H1 (cell line): Measurements from ENCODE around the gene ADCY2. TPM values are rescaled to one million over a fixed set of nuclear protein-coding genes. Genes with fewer than 3 reads are reported as not detected.

Source experiments
- CTCF ChIA-PET: fragments of 300-600 bp; sonication (Branson Sonifier 250); formaldehyde crosslinking; loops from one replicate; lab custom pipeline; 2021; ENCODE audit not compliant: partially characterized antibody; lab: Charles Lee
- POLR2A ChIA-PET: fragments of 300-600 bp; sonication (Branson Sonifier 250); formaldehyde crosslinking; loops from one replicate; lab custom pipeline; 2021; ENCODE audit warnings: inconsistent platforms; ENCODE audit not compliant: partially characterized antibody; lab: Charles Lee
- DNase-seq, 2 experiments: peaks; one replicate each; pipeline versions ENCODE4 v3.0.0 to v3.0.0-alpha.2; 2010 to 2022; ENCODE audit warnings: low spot score in 2 of 2, low read depth in 1 of 2, mixed read lengths in 1 of 2
- FAIRE-seq: peaks from 2 replicates; lab custom pipeline; 2011; peaks lifted over from hg19 to GRCh38; lab: Jason Lieb, UNC
- H2AFZ ChIP-seq: 2 replicates; pipeline ENCODE4 v1.8.1; 2012; ENCODE audit warnings: low read length, inconsistent platforms
- H2AK5ac ChIP-seq: 2 replicates; pipeline ENCODE4 v1.6.1; 2013; ENCODE audit warnings: low read depth, low read length
- H2BK120ac ChIP-seq: replicated peaks from 2 replicates; pipeline ENCODE3; 2013; ENCODE audit warnings: low read depth, low read length, inconsistent platforms
- H2BK12ac ChIP-seq: 2 replicates; pipeline ENCODE4 v1.6.1; 2013; ENCODE audit warnings: low read depth, low read length
- H2BK15ac ChIP-seq: 2 replicates; pipeline ENCODE4 v1.6.1; 2013; ENCODE audit warnings: low read length
- H2BK20ac ChIP-seq: 2 replicates; pipeline ENCODE4 v1.6.1; 2013; ENCODE audit warnings: low read length
- H2BK5ac ChIP-seq: 2 replicates; pipeline ENCODE4 v1.6.1; 2013; ENCODE audit warnings: low read depth, low read length
- H3K14ac ChIP-seq: 2 replicates; pipeline ENCODE4 v1.6.1; 2013; ENCODE audit warnings: inconsistent platforms; ENCODE audit not compliant: insufficient read length
- H3K18ac ChIP-seq: 2 replicates; pipeline ENCODE4 v1.6.1; 2013; ENCODE audit warnings: low read length; ENCODE audit errors: extremely low read depth
- H3K23ac ChIP-seq: 2 replicates; pipeline ENCODE4 v1.6.1; 2013; ENCODE audit warnings: inconsistent platforms; ENCODE audit not compliant: insufficient read length
- H3K23me2 ChIP-seq: 2 replicates; pipeline ENCODE4 v1.6.1; 2013; ENCODE audit warnings: low read depth, low read length
- H3K27ac ChIP-seq: 2 replicates; pipeline ENCODE4 v1.6.1; 2011; ENCODE audit warnings: low read depth, low read length, inconsistent platforms
- H3K27me3 ChIP-seq, 4 experiments: replicated peaks in 1 of 4; 1 replicate in 1 of 4; 2 replicates in 3 of 4; pipeline versions ENCODE4 v1.6.1 to v1.8.1; 2011 to 2013; ENCODE audit warnings: low read length in 3 of 4, mild to moderate bottlenecking in 3 of 4, inconsistent platforms in 2 of 4, mixed read lengths in 2 of 4, moderate library complexity in 1 of 4; ENCODE audit not compliant: control insufficient read depth in 3 of 4, insufficient read depth in 3 of 4; ENCODE audit errors: extremely low read depth in 1 of 4
- H3K36me3 ChIP-seq, 4 experiments: 2 replicates each; pipeline versions ENCODE4 v1.6.1 to v1.8.1; 2011 to 2013; ENCODE audit warnings: mild to moderate bottlenecking in 4 of 4, low read length in 3 of 4, moderate library complexity in 2 of 4, control low read depth in 1 of 4, inconsistent platforms in 1 of 4; ENCODE audit not compliant: insufficient read depth in 4 of 4, control insufficient read depth in 2 of 4
- H3K4ac ChIP-seq: replicated peaks from 2 replicates; pipeline ENCODE3; 2013; ENCODE audit warnings: low read length, low read depth, mixed read lengths, inconsistent platforms; ENCODE audit not compliant: insufficient read length
- H3K4me1 ChIP-seq, 4 experiments: replicated peaks in 1 of 4; 1 replicate in 1 of 4; 2 replicates in 3 of 4; pipeline versions ENCODE4 v1.6.1 to v1.8.1; 2011 to 2013; ENCODE audit warnings: low read length in 3 of 4, inconsistent platforms in 2 of 4, mixed read lengths in 1 of 4; ENCODE audit not compliant: insufficient read depth in 4 of 4, control insufficient read depth in 3 of 4
- H3K4me2 ChIP-seq, 2 experiments: 2 replicates each; pipeline versions ENCODE4 v1.6.1 to v1.8.1; 2011 to 2013; ENCODE audit warnings: low read depth in 2 of 2, low read length in 2 of 2, control low read depth in 1 of 2, inconsistent platforms in 1 of 2, mild to moderate bottlenecking in 1 of 2; ENCODE audit not compliant: insufficient read depth in 1 of 2
- H3K4me3 ChIP-seq, 4 experiments: fragments of 200-600, 300-600 bp in 1 of 4; sonication (generic), shearing (Covaris generic), sonication (Bioruptor Twin) in 1 of 4; 2 replicates each; pipeline versions ENCODE4 v1.5.1 to v1.8.1; 2011 to 2016; ENCODE audit warnings: low read length in 4 of 4, low read depth in 3 of 4, control low read depth in 2 of 4, inconsistent platforms in 2 of 4, mild to moderate bottlenecking in 2 of 4, mixed read lengths in 1 of 4, moderate library complexity in 1 of 4; ENCODE audit not compliant: insufficient read depth in 2 of 4; ENCODE audit errors: extremely low read depth in 1 of 4
- H3K56ac ChIP-seq: replicated peaks from 2 replicates; pipeline ENCODE3; 2013; ENCODE audit warnings: low read depth, mild to moderate bottlenecking, mixed read lengths, low read length, inconsistent platforms; ENCODE audit not compliant: insufficient read length
- H3K79me1 ChIP-seq: 2 replicates; pipeline ENCODE4 v1.6.1; 2013; ENCODE audit warnings: low read depth, low read length, control low read depth
- H3K79me2 ChIP-seq, 2 experiments: 2 replicates each; pipeline versions ENCODE4 v1.6.1 to v1.8.1; 2012 to 2013; ENCODE audit warnings: low read length in 2 of 2, mild to moderate bottlenecking in 2 of 2, inconsistent platforms in 1 of 2; ENCODE audit not compliant: insufficient read depth in 2 of 2, control insufficient read depth in 1 of 2
- H3K9ac ChIP-seq, 4 experiments: replicated peaks in 1 of 4; 1 replicate in 1 of 4; 2 replicates in 3 of 4; pipeline versions ENCODE4 v1.6.1 to v1.8.1; 2011 to 2013; ENCODE audit warnings: low read depth in 3 of 4, low read length in 3 of 4, control low read depth in 2 of 4, mild to moderate bottlenecking in 2 of 4, moderate library complexity in 2 of 4, inconsistent platforms in 1 of 4; ENCODE audit errors: extremely low read depth in 1 of 4
- H3K9me3 ChIP-seq, 2 experiments: 2 replicates each; pipeline versions ENCODE4 v1.6.1 to v1.8.1; 2012 to 2013; ENCODE audit warnings: mild to moderate bottlenecking in 2 of 2, moderate library complexity in 2 of 2, control low read depth in 1 of 2, inconsistent platforms in 1 of 2, low read depth in 1 of 2, low read length in 1 of 2, mixed read lengths in 1 of 2; ENCODE audit not compliant: insufficient read depth in 2 of 2
- H4K20me1 ChIP-seq, 2 experiments: replicated peaks in 1 of 2; 2 replicates each; pipeline versions ENCODE3 to v1.8.1; 2011 to 2013; ENCODE audit warnings: inconsistent platforms in 2 of 2, low read length in 2 of 2, mild to moderate bottlenecking in 1 of 2; ENCODE audit not compliant: insufficient read depth in 2 of 2, control insufficient read depth in 1 of 2
- H4K5ac ChIP-seq: 2 replicates; pipeline ENCODE4 v1.6.1; 2013; ENCODE audit warnings: low read length, low read depth, mixed read lengths, inconsistent platforms; ENCODE audit not compliant: insufficient read length
- H4K8ac ChIP-seq: 2 replicates; pipeline ENCODE4 v1.8.0; 2013; ENCODE audit warnings: mild to moderate bottlenecking, moderate library complexity, low read length, inconsistent platforms; ENCODE audit not compliant: insufficient read depth; ENCODE audit errors: extremely low read depth
- H4K91ac ChIP-seq: replicated peaks from 2 replicates; pipeline ENCODE3; 2013; ENCODE audit warnings: low read length, mixed read lengths, inconsistent platforms; ENCODE audit not compliant: insufficient read length
- ASH2L ChIP-seq: fragments of 200-600, 300-600 bp; sonication (generic); IDR thresholded peaks from one replicate; pipeline ENCODE4 v1.7.1; 2017; ENCODE audit warnings: low read length
- ATF3 ChIP-seq: IDR thresholded peaks from 2 replicates; pipeline ENCODE4 v1.6.1; 2011; ENCODE audit warnings: low read depth, mild to moderate bottlenecking, low read length; ENCODE audit not compliant: insufficient read depth
- EZH2 ChIP-seq: fragments of 200-600 bp; sonication (generic); IDR thresholded peaks from 2 replicates; pipeline ENCODE4 v1.7.1; 2012; ENCODE audit warnings: low read depth, mild to moderate bottlenecking, moderate library complexity, low read length, inconsistent platforms; ENCODE audit not compliant: severe bottlenecking
- JUN ChIP-seq: IDR thresholded peaks from 2 replicates; pipeline ENCODE4 v1.6.1; 2011; ENCODE audit warnings: low read depth, mild to moderate bottlenecking, improper control_type of control experiment, low read length
- KDM1A ChIP-seq: fragments of 200-600, 300-600 bp; sonication (generic); IDR thresholded peaks from 2 replicates; pipeline ENCODE4 v1.7.1; 2016; ENCODE audit warnings: mild to moderate bottlenecking, low read length, borderline replicate concordance
- MAFK ChIP-seq: IDR thresholded peaks from 2 replicates; pipeline ENCODE4 v1.6.1; 2012; ENCODE audit warnings: low read depth, mild to moderate bottlenecking, improper control_type of control experiment, low read length
- RXRA ChIP-seq: IDR thresholded peaks from 2 replicates; pipeline ENCODE4 v1.6.1; 2011; ENCODE audit warnings: low read depth, mild to moderate bottlenecking, low read length, moderate library complexity; ENCODE audit not compliant: insufficient read depth
- SIN3A ChIP-seq, 2 experiments: IDR thresholded peaks in 1 of 2; conservative IDR thresholded peaks in 1 of 2; 2 replicates each; pipeline ENCODE4 v1.6.1; 2011 to 2012; ENCODE audit warnings: low read length in 2 of 2, improper control_type of control experiment in 1 of 2, low read depth in 1 of 2, mild to moderate bottlenecking in 1 of 2
- SRF ChIP-seq: IDR thresholded peaks from 2 replicates; pipeline ENCODE4 v1.6.1; 2011; ENCODE audit warnings: mild to moderate bottlenecking, low read depth, low read length, moderate library complexity
- TAF1 ChIP-seq: IDR thresholded peaks from 2 replicates; pipeline ENCODE4 v1.6.1; 2011; ENCODE audit warnings: mild to moderate bottlenecking, low read depth, low read length
- WGBS, 2 experiments: shearing (Covaris generic) in 1 of 2; methylation state at CpG; one replicate each; pipeline versions ENCODE4 v1.1.6 to v1.1.7; 2013 to 2015; ENCODE audit warnings: low lambda C conversion rate in 2 of 2, mixed read lengths in 2 of 2, inconsistent platforms in 1 of 2, low coverage in 1 of 2, missing lambda C conversion rate in 1 of 2; ENCODE audit not compliant: insufficient replicate concordance in 2 of 2, insufficient coverage in 1 of 2, insufficient read length in 1 of 2; ENCODE audit errors: extremely low coverage in 1 of 2, missing lambda C conversion rate in 1 of 2; 5-methylcytosine and 5-hydroxymethylcytosine counted together
- polyA plus RNA-seq, 7 experiments: library from polyadenylated mRNA; depleted of rRNA in 3 of 7; stranded (reverse) in 5 of 7; unstranded in 2 of 7; fragments of >200 nt in 5 of 7; fragments of 200-250 nt in 2 of 7; gene quantifications; 1 replicate in 5 of 7; 2 replicates in 1 of 7; 4 replicates in 1 of 7; pipeline versions ENCODE4 v1.2.1 to v1.2.3, GENCODE V29; 2011 to 2013; ENCODE audit warnings: missing spikeins in 2 of 7, mixed read lengths in 2 of 7
- total RNA-seq: library from RNA; stranded (reverse); fragmentation: NEBNext Ultra II Directional; extraction: Animal tissue kit (Norgen Biotek cat#: 25700); gene quantifications from 2 replicates; pipeline ENCODE4 v1.2.1, GENCODE V29; 2021

ADCY2 gene
- total and polyA plus RNA-seq, 2 of the 8 experiments (the other 6 are each of a cell fraction or from before 2014, with no cell fraction given) = 35.8 to 122 TPM

- Histone ChIP-seq H3K9me3 (no peaks in the 10 kb centered on the region), H3K4me3 (no peak overlapping the region)
- TF ChIP-seq EZH2 (no peak), ASH2L (no peak), TAF1 (no peak), KDM1A (no peak), SRF (no peak), JUN (no peak), ATF3 (no peak), SIN3A (conservative IDR thresholded peaks at IDR 0.05 in 1 of 2, IDR thresholded peaks at IDR 0.05 in 1 of 2; ENCODE audit: low read depth in 1 of 2, low read length in 2 of 2) (no peak), MAFK (no peak), RXRA (no peak)
Observed at GRCh38 chr5:7597059-7597642, 201.2 kb downstream of the ADCY2 start.

More at GRCh38 chr5:7597059-7597642, 201.2 kb downstream of the ADCY2 start:
- H2AK5ac ChIP-seq = no peak overlapping the region
- no peak overlapping the region for H2BK120ac ChIP-seq
- H3K14ac ChIP-seq = no peak overlapping the region
- H3K56ac ChIP-seq = no peak overlapping the region
- FAIRE-seq = no peak
- H2BK15ac ChIP-seq = 0 out of 2 replicates have a peak overlapping the region, but pooled peaks have one; percentile 8
- POLR2A ChIA-PET = interaction anchor here (1.9 kb wide), 1 partner anchor 10 kb away, joined by 7 read pairs; no protein-coding TSS in a partner anchor
- H3K79me2 ChIP-seq = peaks cover 0 to 20% of the 10 kb centered on the region in 2 experiments; a peak in 2 of 4 replicates
- H3K79me1 ChIP-seq = 0 out of 2 replicates have a peak, but pooled peaks cover 3% of the 10 kb centered on the region
- no peaks in the 10 kb centered on the region for H3K27me3 ChIP-seq
- H3K18ac ChIP-seq = no peak overlapping the region
- H3K4ac ChIP-seq = no peak overlapping the region
- no peak overlapping the region for H4K5ac ChIP-seq
- no peak for DNase-seq
- no peak overlapping the region for H2BK5ac ChIP-seq
- H3K23ac ChIP-seq = no peak overlapping the region
- no peak overlapping the region for H4K91ac ChIP-seq
- H3K27ac ChIP-seq = no peak overlapping the region
- H3K9ac ChIP-seq = no peak overlapping the region
- H3K23me2 ChIP-seq = no peaks in the 10 kb centered on the region
- CTCF ChIA-PET = interaction anchor here (0.6 to 2.0 kb wide), 5 partner anchors 53 to 1810 kb away, joined by 3 to 9 read pairs (median 3); no protein-coding TSS in a partner anchor
- WGBS, 2 experiments = 88% methylated on average over 6 of the region's 6 CpGs; no CpG with 5 or more reads in 1 of the 2 experiments
- H4K8ac ChIP-seq = no peak overlapping the region
- H3K36me3 ChIP-seq = peaks cover 0 to 7% (median 0%) of the 10 kb centered on the region in 4 experiments; a peak in 1 of 8 replicates
- no peak overlapping the region for H3K4me2 ChIP-seq
- no peak overlapping the region for H2BK20ac ChIP-seq
- no peak overlapping the region for H2BK12ac ChIP-seq
- H3K4me1 ChIP-seq = peaks cover 0 to 13% (median 7%) of the 10 kb centered on the region in 4 experiments; a peak in 6 of 7 replicates
- H4K20me1 ChIP-seq = no peaks in the 10 kb centered on the region
- H2AFZ ChIP-seq = no peak overlapping the region
